Measurements from ENCODE around the gene CLNK. TPM values are rescaled to one million over a fixed set of nuclear protein-coding genes. Genes with fewer than 3 reads are reported as not detected.

CLNK gene
- total RNA-seq, 1 experiment from 2014 or later: not detected

- Histone ChIP-seq H4K20me1 (ENCODE audit: insufficient read depth) (no peaks in the 10 kb centered on the region), H3K27ac (ENCODE audit: low read depth, low read length) (no peak overlapping the region), H3K4me3 (replicated peaks in 1 of 2; ENCODE audit: low read depth in 1 of 2, low read length in 2 of 2) (no peak overlapping the region), H3K79me2 (ENCODE audit: insufficient read depth, low read length) (no peaks in the 10 kb centered on the region), H3K4me2 (ENCODE audit: low read length) (no peak overlapping the region), H3K4me1 (ENCODE audit: control insufficient read depth in 1 of 2, insufficient read depth in 2 of 2, low read length in 2 of 2) (peaks cover 18 to 26% of the 10 kb centered on the region in 2 experiments), H3K36me3 (ENCODE audit: control insufficient read depth in 1 of 2, insufficient read depth in 2 of 2, low read length in 2 of 2) (no peaks in the 10 kb centered on the region), H3K27me3 (ENCODE audit: insufficient read depth, low read length) (no peaks in the 10 kb centered on the region), H2AFZ (ENCODE audit: low read depth, low read length, poor library complexity, severe bottlenecking) (no peak overlapping the region), H3K9me3 (ENCODE audit: control insufficient read depth in 1 of 2, insufficient read depth in 1 of 2, low read depth in 1 of 2, low read length in 2 of 2) (no peaks in the 10 kb centered on the region), H3K9me2 (ENCODE audit: insufficient read depth) (no peaks in the 10 kb centered on the region), H3K9ac (ENCODE audit: low read length) (no peak overlapping the region)
- ChIA-PET RAD21 (ENCODE audit: low non-redundant PET in 1 of 2, low total read pairs in 2 of 2, uncharacterized antibody in 2 of 2, unreplicated experiment in 2 of 2) (no interaction called here), CTCF (no interaction called here), POLR2A (no interaction called here)
- ATAC-seq (no peak), DNase-seq (ENCODE audit: low read depth, low spot score) (no peak)
- BruUV-seq (replicated peaks): no TSS peak
- intact Hi-C loops (cut with micrococcal nuclease): no loop called here
- TF ChIP-seq CEBPB (IDR thresholded peaks at IDR 0.05; ENCODE audit: low read depth): no peak
Measured at GRCh38 chr4:10613926-10614478, 70.6 kb downstream of the CLNK start.

DNA sequence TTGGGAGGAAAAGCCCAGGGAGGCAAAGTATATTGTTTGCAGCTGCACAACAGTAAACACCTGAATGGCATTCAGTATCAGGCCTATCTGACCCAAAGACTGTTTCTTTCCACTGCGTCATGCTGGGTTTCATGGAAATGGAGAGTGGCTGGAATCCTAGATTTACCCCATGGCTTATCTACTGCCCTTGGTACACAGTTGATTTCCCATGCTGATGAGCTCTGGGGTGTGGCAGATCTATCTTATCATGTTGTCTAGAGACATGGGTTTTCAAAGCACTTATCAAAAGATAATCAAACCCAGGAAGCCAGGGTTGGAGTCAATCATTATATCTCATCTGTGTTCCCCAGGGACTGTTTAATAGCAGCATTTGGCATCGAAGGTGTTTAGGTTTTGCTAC, 72.1 kb downstream of the CLNK start:
- intact Hi-C loops (cut with micrococcal nuclease): no loop called here
- ATAC-seq (no peak), DNase-seq (ENCODE audit: low read depth, low spot score) (no peak)
- Histone ChIP-seq H3K27me3 (ENCODE audit: insufficient read depth, low read length) (no peaks in the 10 kb centered on the region), H4K20me1 (ENCODE audit: insufficient read depth) (no peaks in the 10 kb centered on the region), H3K36me3 (ENCODE audit: control insufficient read depth in 1 of 2, insufficient read depth in 2 of 2, low read length in 2 of 2) (no peaks in the 10 kb centered on the region), H3K9me3 (ENCODE audit: control insufficient read depth in 1 of 2, insufficient read depth in 1 of 2, low read depth in 1 of 2, low read length in 2 of 2) (no peaks in the 10 kb centered on the region), H3K9me2 (ENCODE audit: insufficient read depth) (no peaks in the 10 kb centered on the region), H3K9ac (ENCODE audit: low read length) (no peak overlapping the region), H3K27ac (ENCODE audit: low read depth, low read length) (no peak overlapping the region), H3K79me2 (ENCODE audit: insufficient read depth, low read length) (no peaks in the 10 kb centered on the region), H3K4me1 (ENCODE audit: control insufficient read depth in 1 of 2, insufficient read depth in 2 of 2, low read length in 2 of 2) (peaks cover 12 to 21% of the 10 kb centered on the region in 2 experiments), H3K4me2 (ENCODE audit: low read length) (peak overlapping the region; percentile 72; the same call in 1 of the 2 replicates), H2AFZ (ENCODE audit: low read depth, low read length, poor library complexity, severe bottlenecking) (peak overlapping the region; percentile 82), H3K4me3 (replicated peaks in 1 of 2; ENCODE audit: low read depth in 1 of 2, low read length in 2 of 2) (no peak overlapping the region)
- ChIA-PET RAD21 (ENCODE audit: low non-redundant PET in 1 of 2, low total read pairs in 2 of 2, uncharacterized antibody in 2 of 2, unreplicated experiment in 2 of 2) (no interaction called here), POLR2A (no interaction called here), CTCF (no interaction called here)
- BruUV-seq (replicated peaks): no TSS peak
- TF ChIP-seq, protein P1, sequence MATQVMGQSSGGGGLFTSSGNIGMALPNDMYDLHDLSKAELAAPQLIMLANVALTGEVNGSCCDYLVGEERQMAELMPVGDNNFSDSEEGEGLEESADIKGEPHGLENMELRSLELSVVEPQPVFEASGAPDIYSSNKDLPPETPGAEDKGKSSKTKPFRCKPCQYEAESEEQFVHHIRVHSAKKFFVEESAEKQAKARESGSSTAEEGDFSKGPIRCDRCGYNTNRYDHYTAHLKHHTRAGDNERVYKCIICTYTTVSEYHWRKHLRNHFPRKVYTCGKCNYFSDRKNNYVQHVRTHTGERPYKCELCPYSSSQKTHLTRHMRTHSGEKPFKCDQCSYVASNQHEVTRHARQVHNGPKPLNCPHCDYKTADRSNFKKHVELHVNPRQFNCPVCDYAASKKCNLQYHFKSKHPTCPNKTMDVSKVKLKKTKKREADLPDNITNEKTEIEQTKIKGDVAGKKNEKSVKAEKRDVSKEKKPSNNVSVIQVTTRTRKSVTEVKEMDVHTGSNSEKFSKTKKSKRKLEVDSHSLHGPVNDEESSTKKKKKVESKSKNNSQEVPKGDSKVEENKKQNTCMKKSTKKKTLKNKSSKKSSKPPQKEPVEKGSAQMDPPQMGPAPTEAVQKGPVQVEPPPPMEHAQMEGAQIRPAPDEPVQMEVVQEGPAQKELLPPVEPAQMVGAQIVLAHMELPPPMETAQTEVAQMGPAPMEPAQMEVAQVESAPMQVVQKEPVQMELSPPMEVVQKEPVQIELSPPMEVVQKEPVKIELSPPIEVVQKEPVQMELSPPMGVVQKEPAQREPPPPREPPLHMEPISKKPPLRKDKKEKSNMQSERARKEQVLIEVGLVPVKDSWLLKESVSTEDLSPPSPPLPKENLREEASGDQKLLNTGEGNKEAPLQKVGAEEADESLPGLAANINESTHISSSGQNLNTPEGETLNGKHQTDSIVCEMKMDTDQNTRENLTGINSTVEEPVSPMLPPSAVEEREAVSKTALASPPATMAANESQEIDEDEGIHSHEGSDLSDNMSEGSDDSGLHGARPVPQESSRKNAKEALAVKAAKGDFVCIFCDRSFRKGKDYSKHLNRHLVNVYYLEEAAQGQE (IDR thresholded peaks at IDR 0.05; ENCODE audit: low read depth): no peak
- no peak for TF ChIP-seq CBX3 (IDR thresholded peaks at IDR 0.05; ENCODE audit: low read depth)
- no peak for TF ChIP-seq RAD21 (IDR thresholded peaks at IDR 0.05; ENCODE audit: low read depth)
- TF ChIP-seq SP1 (IDR thresholded peaks at IDR 0.05; ENCODE audit: low read depth): no peak
- no peak for TF ChIP-seq YY1 (IDR thresholded peaks at IDR 0.05; ENCODE audit: extremely low read depth, insufficient replicate concordance, low read depth, low read length)
- TF ChIP-seq, protein P2, sequence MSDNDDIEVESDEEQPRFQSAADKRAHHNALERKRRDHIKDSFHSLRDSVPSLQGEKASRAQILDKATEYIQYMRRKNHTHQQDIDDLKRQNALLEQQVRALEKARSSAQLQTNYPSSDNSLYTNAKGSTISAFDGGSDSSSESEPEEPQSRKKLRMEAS (IDR thresholded peaks at IDR 0.05): no peak
- no peak for TF ChIP-seq ZNF274 (IDR thresholded peaks at IDR 0.05; ENCODE audit: low read depth, low read length)
- no peak for TF ChIP-seq POLR2AphosphoS5 (IDR thresholded peaks at IDR 0.05; ENCODE audit: low read depth, low read length)
- no peak for TF ChIP-seq EZH2phosphoT487 (IDR thresholded peaks at IDR 0.05; ENCODE audit: borderline replicate concordance)
- TF ChIP-seq JUND (IDR thresholded peaks at IDR 0.05): no peak
- TF ChIP-seq EZH2 (IDR thresholded peaks at IDR 0.05): no peak
- TF ChIP-seq ATF3 (IDR thresholded peaks at IDR 0.05): no peak
- no peak for TF ChIP-seq ZFX (IDR thresholded peaks at IDR 0.05)
- no peak for TF ChIP-seq SRF (IDR thresholded peaks at IDR 0.05; ENCODE audit: low read depth)
- no peak for TF ChIP-seq FOSL1 (IDR thresholded peaks at IDR 0.05; ENCODE audit: low read depth)
- TF ChIP-seq CEBPB (IDR thresholded peaks at IDR 0.05; ENCODE audit: low read depth): no peak
- TF ChIP-seq ZBTB33 (IDR thresholded peaks at IDR 0.05; ENCODE audit: extremely low read depth, insufficient replicate concordance, low read length): no peak

Data from HCT116 (cell line).